Activated CD4-positive, CD25-positive, alpha-beta regulatory T cell treated with anti-CD3 and anti-CD28 coated beads, Interleukin-2, amount 50 U/mL, for 16 hours (primary cell): ENCODE measurements around the gene RLN2.

Experiments
- DNase-seq: peaks from one replicate; pipeline ENCODE4 v3.0.0-alpha.2; 2020; ENCODE audit warnings: low read depth, low spot score

Gene RLN2

DNA sequence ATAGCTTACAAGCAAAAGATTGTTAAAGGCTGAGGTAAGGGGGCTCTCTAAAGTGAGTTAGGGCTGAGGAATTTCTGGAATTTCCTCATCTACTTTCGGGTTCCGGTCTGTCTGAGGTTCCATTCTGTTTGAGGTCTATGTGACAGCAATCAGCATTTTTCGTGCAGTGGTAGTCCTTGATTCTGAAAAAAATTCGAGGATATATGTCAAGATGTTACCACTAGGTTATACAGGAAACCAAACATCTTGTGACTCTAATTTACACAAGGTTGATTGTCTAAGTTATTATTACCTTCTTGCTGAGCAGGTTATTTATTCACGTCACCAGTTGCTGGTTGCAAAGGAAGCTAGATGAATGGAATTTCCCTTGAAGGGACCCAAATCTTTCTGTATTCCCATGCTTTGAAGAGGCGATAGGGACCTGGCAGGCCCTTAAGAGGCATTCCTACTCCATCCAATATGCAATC, 35.2 kb downstream of the RLN2 start:
- no peak for DNase-seq

- DNase-seq: no peak
Observed at GRCh38 chr9:5265939-5266338, 38.6 kb downstream of the RLN2 start.

DNA sequence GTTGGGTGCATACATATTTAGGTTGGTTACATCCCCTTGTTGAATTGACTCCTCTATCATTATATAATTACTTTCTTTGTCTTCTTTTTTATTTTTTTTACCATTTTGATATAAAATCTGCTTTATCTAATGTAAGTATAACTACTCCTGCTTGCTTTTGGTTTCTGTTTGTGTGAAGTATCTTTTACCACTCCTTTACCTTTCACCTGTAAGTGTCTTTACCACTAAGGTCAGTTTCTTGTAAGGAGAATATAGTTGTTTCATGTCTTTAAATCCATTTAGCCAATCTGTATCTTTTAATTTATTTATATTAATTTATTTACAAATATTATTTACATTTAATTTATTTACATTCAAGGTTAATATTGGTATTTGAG, 40.3 kb downstream of the RLN2 start:
- no peak for DNase-seq

- DNase-seq: no peak
Observed at GRCh38 chr9:5263351-5264218, 40.9 kb downstream of the RLN2 start.
